SHP77 treated with DMSO at 0.1 percent for 48 hours (cell line): ENCODE measurements around the gene BUD23.

Source experiments
- DNase-seq: peaks from one replicate; lab custom pipeline; 2025; lab: John Stamatoyannopoulos, UW

The BUD23 gene

GRCh38 chr7:73742753-73743641 is 59.6 kb downstream of the BUD23 start:
- DNase-seq: peak; percentile 73

GRCh38 chr7:73746378-73746777 is 63.0 kb downstream of the BUD23 start:
- peak; percentile 11 for DNase-seq
